Activated B cell treated with CpG ODN at 0.5 μM for 24 hours (primary cell): ENCODE results near the gene RNF169. TPM values are rescaled to one million over a fixed set of nuclear protein-coding genes. Genes with fewer than 3 reads are reported as not detected.

Source experiments
- ATAC-seq: fragments of 200-7000 bp; cut with Tn5 transposase; one replicate; pipeline ENCODE4 v1.10.0; 2021; ENCODE audit warnings: low read depth, mild to moderate bottlenecking, moderate library complexity
- CTCF ChIA-PET: fragments of 350-600 bp; sonication (Branson Sonifier 250); formaldehyde crosslinking; loops from one replicate; lab custom pipeline; 2021; ENCODE audit warnings: antibody characterized with exemption; lab: Charles Lee
- POLR2A ChIA-PET: fragments of 350-600 bp; sonication (Branson Sonifier 250); formaldehyde crosslinking; loops from one replicate; lab custom pipeline; 2021; ENCODE audit warnings: antibody characterized with exemption; lab: Charles Lee
- DNase-seq: peaks from one replicate; pipeline ENCODE4 v3.0.0; 2022
- H3K27ac Mint-ChIP-seq: one replicate; pipeline ENCODE4 v1.8.0; 2020; ENCODE audit warnings: mixed read lengths
- H3K27me3 Mint-ChIP-seq: one replicate; pipeline ENCODE4 v1.8.0; 2021; ENCODE audit warnings: mixed read lengths
- H3K36me3 Mint-ChIP-seq: one replicate; pipeline ENCODE4 v1.8.0; 2021; ENCODE audit warnings: low read depth, mixed read lengths
- H3K4me1 Mint-ChIP-seq: one replicate; pipeline ENCODE4 v1.8.0; 2021; ENCODE audit warnings: mixed read lengths
- H3K4me3 Mint-ChIP-seq: one replicate; pipeline ENCODE4 v1.8.0; 2020; ENCODE audit warnings: mild to moderate bottlenecking, mixed read lengths
- H3K9me3 Mint-ChIP-seq: one replicate; pipeline ENCODE4 v1.8.0; 2020; ENCODE audit warnings: mixed read lengths
- CTCF ChIP-seq: fragments of 200-600 bp; IDR thresholded peaks from one replicate; pipeline ENCODE4 v1.8.0; 2022; ENCODE audit warnings: antibody characterized with exemption, mild to moderate bottlenecking
- intact Hi-C: fragments of 100-400 bp; cut with micrococcal nuclease; formaldehyde crosslinking; loops from one replicate; pipeline ENCODE4 v1.15.1; 2024
- total RNA-seq: library from RNA; stranded (reverse); gene quantifications from 2 replicates; pipeline ENCODE4 v1.2.3, GENCODE V29; 2022

Gene RNF169
- total RNA-seq, 1 donor from 2014 or later = 22.2 TPM

- ChIA-PET POLR2A (no interaction called here), CTCF (no interaction called here)
- peaks cover 48% of the 10 kb centered on the region for H3K36me3 Mint-ChIP-seq
- DNase-seq (no peak), ATAC-seq (no peak)
- H3K9me3 Mint-ChIP-seq = peaks cover 22% of the 10 kb centered on the region
- H3K27ac Mint-ChIP-seq = no peak overlapping the region
- no peak overlapping the region for H3K4me3 Mint-ChIP-seq
- TF ChIP-seq CTCF = no peak
- H3K4me1 Mint-ChIP-seq = no peaks in the 10 kb centered on the region
- H3K27me3 Mint-ChIP-seq = no peaks in the 10 kb centered on the region
- intact Hi-C loops = no loop called here
Observed at GRCh38 chr11:74877132-74877531, 128.5 kb downstream of the RNF169 start.

Other genes starting within 250 kb of the RNF169 start
- gene POLD3, start 156.3 kb upstream of the RNF169 start, total RNA-seq = 14.9 and 16.3 TPM in 2 replicates
- gene CHRDL2, start 17.4 kb upstream of the RNF169 start, total RNA-seq = not detected in 2 replicates
- 40.0 and 50.5 TPM in 2 replicates for gene XRRA1, start 200.2 kb downstream of the RNF169 start, total RNA-seq
- gene SPCS2, start 200.4 kb downstream of the RNF169 start, total RNA-seq = 129 and 138 TPM in 2 replicates
- gene NEU3, start 240.1 kb downstream of the RNF169 start, total RNA-seq = 13.2 and 16.5 TPM in 2 replicates